HG03439 (cell line): Measurements from ENCODE around the gene PTPN3.
"Not testable (repeated sequence)": the region's sequence is repeated elsewhere in the genome, so short reads cannot be mapped to it uniquely, and the experiment has no call there.

Experiments
- ATAC-seq: cut with Tn5 transposase; IDR thresholded peaks from one replicate; pipeline ENCODE4 v1.9.1; 2021; ENCODE audit warnings: mild to moderate bottlenecking, moderate library complexity; ENCODE audit not compliant: unreplicated experiment

The PTPN3 gene

GRCh38 chr9:109403116-109403515, 95.0 kb downstream of the PTPN3 start:
- ATAC-seq, result no peak

- no peak for ATAC-seq
Measured at GRCh38 chr9:109401990-109402318, 96.2 kb downstream of the PTPN3 start.

- ATAC-seq, result peak; percentile 48
Measured at GRCh38 chr9:109401169-109401989, 96.7 kb downstream of the PTPN3 start.

- peak; percentile 77 for ATAC-seq
Measured at GRCh38 chr9:109399258-109399767, 98.8 kb downstream of the PTPN3 start.

DNA sequence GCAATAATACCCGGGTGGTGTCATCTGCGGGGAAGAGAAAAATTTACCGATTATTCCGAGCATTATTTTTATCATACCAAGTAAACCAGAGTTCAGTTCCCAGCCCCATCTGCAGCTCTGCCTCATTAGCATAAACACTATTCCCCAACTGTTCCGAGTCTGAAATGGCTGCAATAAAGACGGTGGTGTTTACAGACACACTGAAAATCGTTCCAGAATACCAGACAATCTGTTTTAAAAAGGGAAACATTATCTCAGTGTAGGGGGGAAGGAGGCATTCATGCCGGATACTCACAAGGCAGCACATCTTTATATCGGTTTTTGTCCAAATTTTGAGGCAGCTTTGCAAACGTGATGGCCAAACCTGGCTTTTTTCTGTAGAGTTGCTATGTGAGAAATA, 106.9 kb downstream of the PTPN3 start:
- no peak for ATAC-seq

GRCh38 chr9:109387856-109388255, 110.3 kb downstream of the PTPN3 start:
- ATAC-seq, result no peak

DNA sequence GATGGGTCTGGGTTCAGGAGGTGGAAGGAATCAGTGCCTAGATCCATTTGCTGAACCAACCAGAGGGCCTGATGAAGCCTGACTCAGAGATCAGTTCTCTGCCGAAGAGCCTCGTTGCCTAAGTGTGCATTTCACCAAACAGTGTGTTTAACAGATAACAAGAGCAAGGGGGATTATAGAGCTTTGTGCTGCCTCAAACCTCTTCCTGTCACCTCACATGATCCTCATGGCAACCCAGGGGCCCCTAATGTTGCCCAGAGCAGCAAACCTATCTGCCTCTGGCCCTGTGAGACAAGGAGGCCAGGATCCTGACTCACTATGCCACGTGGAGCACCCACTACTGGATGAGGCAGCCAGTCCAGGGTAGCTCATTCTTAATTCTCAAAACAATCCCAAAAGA, 110.9 kb downstream of the PTPN3 start:
- no peak for ATAC-seq

GRCh38 chr9:109385499-109385898, 112.6 kb downstream of the PTPN3 start:
- ATAC-seq, result no peak

DNA sequence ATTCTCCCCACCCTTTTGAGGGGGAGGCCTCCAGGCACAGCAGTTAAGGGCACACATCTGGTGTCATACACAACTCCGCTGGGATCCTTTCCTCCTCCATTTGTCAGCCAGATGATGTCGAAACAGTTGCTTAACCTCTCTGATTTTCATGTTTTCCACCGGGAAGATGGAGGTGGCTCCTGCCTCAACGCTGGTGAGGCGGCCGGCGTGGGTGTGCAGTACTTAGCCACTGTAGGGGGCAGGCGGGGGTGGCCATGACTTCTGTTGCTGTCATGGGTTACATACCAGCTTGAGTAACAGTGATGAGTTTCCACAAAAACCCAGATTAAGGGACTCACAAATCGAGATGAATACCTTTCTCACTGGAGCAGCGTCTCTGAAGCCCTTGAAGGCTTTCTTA, 114.2 kb downstream of the PTPN3 start:
- ATAC-seq, result no peak

DNA sequence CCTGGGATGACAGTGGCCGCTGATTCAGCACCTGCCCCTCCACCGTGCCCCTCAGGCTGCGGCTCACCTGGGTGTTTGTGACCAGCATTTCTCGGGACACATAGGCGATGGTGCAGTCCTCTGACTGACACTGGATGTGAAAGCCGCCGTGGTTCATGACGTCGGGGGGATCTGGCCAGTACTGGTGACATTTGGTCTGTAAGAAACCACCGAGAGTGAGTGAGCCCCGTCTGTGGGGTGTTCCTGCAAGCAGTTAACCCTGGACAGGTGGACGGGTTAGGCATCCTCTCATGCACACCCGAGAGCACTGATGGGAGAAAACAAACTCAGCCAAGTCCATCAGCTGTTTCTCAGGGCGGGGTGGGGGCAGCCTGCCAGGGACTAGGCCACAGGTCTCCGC, 114.8 kb downstream of the PTPN3 start:
- ATAC-seq, result no peak

- no peak for ATAC-seq
Measured at GRCh38 chr9:109382585-109382984, 115.5 kb downstream of the PTPN3 start.

DNA sequence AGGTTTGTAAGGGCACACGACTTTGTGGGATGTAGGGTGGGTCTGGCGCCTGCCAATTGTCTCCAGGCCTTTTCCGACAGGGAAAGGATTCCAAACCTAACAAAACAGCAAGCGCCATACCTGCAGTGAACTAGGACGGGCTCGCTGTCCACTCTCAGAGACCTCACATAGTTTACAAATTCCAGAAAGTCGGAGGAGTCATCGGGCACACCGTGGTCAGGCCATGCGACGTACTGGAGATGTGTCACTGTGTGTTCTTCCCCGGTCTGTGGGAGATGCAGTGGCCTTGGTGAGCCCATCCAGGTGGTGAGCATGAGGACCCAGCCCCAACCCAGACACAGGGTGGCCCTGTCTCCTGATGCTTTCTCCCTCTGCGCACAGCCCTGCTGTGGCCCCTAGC, 115.9 kb downstream of the PTPN3 start:
- no peak for ATAC-seq

DNA sequence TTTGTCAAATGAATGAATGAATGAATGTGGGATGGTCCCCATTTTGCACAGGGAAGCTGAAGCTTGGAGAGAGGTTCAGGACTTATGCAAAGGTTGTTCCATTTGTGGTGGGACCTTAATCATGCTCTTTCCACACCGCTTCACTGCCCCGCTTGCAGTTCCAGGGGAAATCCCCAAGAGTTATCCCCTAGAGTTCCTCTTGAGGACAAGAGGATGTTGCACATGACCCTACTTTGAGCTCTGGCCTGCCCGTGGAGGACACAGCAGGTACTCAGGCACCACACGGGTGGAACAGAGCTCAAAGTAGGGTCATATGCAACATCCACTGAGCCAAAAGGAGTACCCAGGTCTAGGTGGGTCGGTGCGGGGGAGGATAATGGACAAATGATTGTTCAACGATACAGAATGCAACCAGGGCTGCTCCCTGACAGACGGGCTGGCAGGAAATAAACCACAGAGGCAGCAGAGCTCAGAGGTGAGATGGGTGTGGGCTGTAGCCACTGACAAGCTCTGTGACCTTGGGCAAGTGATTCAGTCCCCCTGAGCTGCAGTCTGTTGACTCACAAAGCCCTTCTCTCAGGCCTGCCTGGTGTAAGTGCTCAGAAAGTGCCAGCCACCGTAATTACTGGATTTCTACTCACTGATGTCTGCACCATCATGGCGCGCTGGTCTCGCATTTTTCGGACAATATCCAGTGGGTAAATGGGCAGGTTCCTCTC, 116.9 kb downstream of the PTPN3 start:
- peak; percentile 56 for ATAC-seq

DNA sequence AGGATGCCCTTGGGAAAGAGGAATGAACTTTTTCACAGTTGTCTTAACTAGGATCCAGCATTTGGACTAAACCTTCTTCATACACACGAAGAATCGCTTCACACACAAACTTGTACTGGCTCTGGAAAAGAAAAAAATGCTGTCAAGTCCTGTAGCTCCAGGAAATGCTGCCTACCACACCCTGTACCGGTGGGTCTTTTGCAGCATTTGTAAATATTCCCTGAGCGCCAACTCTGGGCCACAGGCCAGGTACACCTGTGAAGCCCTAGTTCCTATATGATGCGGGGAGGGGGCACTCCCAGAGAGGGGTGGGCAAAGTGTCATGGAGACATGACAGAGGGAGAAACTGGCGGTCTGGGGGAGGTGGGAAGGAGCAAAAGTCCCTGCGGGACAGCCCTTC, 118.6 kb downstream of the PTPN3 start:
- ATAC-seq, result no peak

DNA sequence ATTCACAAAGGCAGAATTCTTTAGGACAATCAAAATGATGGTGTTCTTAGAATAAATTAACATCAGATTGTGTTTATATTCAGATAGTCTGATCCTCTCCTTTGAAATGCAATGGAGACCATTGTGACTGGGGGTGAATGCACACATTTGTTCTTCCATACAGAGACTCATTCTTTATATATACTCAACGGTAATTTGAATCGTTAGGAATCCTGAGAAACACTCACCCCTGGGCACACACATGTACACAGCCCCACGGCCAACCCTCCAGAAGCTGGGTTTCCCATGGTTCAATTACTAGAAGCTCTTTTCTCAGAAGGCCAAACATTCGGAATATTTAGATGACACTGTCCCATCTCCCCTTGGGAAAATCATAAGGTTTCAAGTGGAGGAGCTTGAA, 119.8 kb downstream of the PTPN3 start:
- ATAC-seq, result no peak

- no peak for ATAC-seq
Measured at GRCh38 chr9:109372246-109372645, 125.9 kb downstream of the PTPN3 start.

DNA sequence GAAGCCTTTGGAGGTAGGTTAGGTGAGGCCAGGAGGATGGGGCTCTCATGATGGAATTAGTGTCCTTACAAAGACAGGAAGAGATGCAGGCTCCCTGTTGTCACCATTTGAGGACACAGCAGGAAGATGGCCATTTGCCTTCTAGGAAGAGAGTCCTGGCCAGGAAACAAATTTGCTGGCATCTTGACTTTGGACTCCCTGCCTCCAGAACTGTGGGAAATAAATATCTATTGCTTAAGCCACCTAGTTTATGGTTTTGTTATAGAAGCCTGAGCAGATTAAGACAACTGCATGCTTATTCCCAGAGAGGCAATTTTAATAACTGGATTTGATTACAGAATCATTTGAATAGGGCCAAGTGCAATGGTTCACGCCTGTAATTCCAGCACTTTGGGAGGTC, 126.7 kb downstream of the PTPN3 start:
- no peak for ATAC-seq

GRCh38 chr9:109369285-109369684, 128.8 kb downstream of the PTPN3 start:
- ATAC-seq, result peak; percentile 95

- ATAC-seq, result no peak
Measured at GRCh38 chr9:109360771-109361170, 137.3 kb downstream of the PTPN3 start.

- not testable (repeated sequence) for ATAC-seq
Measured at GRCh38 chr9:109358968-109359603, 139.0 kb downstream of the PTPN3 start.

GRCh38 chr9:109355564-109356297, 142.4 kb downstream of the PTPN3 start:
- no peak for ATAC-seq
